GM12872 (cell line): ENCODE data around the gene SBNO2.

Source experiments
- CTCF ChIP-seq: IDR thresholded peaks from 3 replicates; pipeline ENCODE4 v1.5.1; 2011; ENCODE audit warnings: low read depth, mild to moderate bottlenecking, low read length, moderate library complexity; ENCODE audit not compliant: insufficient read depth

The SBNO2 gene

GRCh38 chr19:1091544-1092175, 82.4 kb downstream of the SBNO2 start:
- TF ChIP-seq CTCF = no peak

- TF ChIP-seq CTCF = no peak
Measured at GRCh38 chr19:1090731-1091543, 83.1 kb downstream of the SBNO2 start.

- TF ChIP-seq CTCF = no peak
Measured at GRCh38 chr19:1089891-1090290, 84.2 kb downstream of the SBNO2 start.

- TF ChIP-seq CTCF = no peak
Measured at GRCh38 chr19:1089126-1089771, 84.8 kb downstream of the SBNO2 start.

GRCh38 chr19:1088416-1089010, 85.6 kb downstream of the SBNO2 start:
- no peak for TF ChIP-seq CTCF

GRCh38 chr19:1087813-1088415, 86.2 kb downstream of the SBNO2 start:
- peak; percentile 39 for TF ChIP-seq CTCF

GRCh38 chr19:1086613-1087012, 87.5 kb downstream of the SBNO2 start:
- no peak for TF ChIP-seq CTCF
